K562 treated with DMSO at 1 percent for 12 hours (cell line): ENCODE data around the gene PML. TPM values are rescaled to one million over a fixed set of nuclear protein-coding genes. Genes with fewer than 3 reads are reported as not detected.

ENCODE experiments used
- total RNA-seq: library from RNA; unstranded; fragments of 300-600 nt; gene quantifications from 2 replicates; pipeline ENCODE4 v1.2.3, GENCODE V29; 2022; ENCODE audit not compliant: insufficient read depth

Gene PML, protein sequence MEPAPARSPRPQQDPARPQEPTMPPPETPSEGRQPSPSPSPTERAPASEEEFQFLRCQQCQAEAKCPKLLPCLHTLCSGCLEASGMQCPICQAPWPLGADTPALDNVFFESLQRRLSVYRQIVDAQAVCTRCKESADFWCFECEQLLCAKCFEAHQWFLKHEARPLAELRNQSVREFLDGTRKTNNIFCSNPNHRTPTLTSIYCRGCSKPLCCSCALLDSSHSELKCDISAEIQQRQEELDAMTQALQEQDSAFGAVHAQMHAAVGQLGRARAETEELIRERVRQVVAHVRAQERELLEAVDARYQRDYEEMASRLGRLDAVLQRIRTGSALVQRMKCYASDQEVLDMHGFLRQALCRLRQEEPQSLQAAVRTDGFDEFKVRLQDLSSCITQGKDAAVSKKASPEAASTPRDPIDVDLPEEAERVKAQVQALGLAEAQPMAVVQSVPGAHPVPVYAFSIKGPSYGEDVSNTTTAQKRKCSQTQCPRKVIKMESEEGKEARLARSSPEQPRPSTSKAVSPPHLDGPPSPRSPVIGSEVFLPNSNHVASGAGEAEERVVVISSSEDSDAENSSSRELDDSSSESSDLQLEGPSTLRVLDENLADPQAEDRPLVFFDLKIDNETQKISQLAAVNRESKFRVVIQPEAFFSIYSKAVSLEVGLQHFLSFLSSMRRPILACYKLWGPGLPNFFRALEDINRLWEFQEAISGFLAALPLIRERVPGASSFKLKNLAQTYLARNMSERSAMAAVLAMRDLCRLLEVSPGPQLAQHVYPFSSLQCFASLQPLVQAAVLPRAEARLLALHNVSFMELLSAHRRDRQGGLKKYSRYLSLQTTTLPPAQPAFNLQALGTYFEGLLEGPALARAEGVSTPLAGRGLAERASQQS
- total RNA-seq, result 31.0 and 48.4 TPM in 2 replicates

DNA sequence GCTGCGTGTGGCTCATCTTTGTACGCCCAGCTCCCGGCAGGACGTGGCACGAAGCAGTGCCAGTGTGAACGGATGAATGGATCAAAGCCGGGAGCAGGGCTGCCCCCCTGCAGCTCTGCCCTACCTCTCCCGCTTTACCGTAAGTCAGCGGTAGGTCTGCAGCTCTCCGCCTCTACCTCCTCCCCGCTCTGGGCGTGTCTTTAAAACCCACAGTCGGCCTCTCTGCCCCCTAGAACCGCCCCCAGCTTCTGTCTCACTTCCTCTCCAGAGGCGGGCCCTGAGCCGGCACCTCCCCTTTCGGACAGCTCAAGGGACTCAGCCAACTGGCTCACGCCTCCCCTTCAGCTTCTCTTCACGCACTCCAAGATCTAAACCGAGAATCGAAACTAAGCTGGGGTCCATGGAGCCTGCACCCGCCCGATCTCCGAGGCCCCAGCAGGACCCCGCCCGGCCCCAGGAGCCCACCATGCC lies at the start of gene PML:
TSS of gene PML (plus strand) at position 304 of the 471 bp plus-strand sequence. CDS start at position 401, 97 bp downstream.

DNA sequence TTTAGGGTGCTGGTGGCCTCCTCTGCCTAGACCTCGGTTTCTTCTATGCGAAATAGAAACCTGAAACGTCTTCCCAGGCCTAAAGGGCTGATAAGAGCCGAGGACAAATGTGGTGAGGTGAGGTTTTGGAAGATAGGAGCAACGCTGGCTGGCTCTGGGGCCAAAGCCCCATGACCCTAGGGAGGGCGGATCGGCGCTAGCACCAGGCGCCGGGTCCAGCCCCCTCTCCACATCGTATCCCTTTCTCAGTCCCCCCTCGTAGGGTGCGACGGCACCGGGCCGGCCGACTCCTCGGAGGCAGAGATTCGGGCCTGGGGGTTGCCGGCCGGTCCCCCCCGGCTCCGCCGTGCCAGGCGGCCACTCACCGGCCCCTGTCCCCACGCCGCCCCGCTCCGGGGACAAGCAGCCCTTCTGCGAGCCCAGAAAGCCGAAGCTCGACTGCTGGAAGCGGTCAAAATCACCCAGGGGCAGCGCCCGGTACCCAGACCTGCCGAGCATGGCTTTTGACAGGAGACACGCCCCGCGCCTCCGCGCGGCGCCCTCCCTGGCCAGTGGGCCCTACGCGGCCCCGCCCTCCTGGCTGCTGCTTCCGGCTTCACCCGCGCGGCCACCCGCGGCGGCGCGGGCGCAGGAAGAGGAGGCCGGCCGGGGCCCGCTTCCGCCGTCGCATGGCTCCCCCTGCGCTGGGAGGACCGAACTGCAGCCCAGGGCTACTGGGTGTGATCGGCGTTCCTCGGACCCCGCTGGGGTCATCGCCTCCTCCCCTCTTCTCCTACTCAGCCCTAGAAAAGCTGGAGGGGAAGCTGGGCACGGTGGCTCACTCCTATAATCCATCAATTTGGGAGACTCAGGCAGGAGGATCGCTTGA lies 2.6 kb upstream of the PML start, which contains the start of gene STOML1:
TSS of gene STOML1 (minus strand) at position 570 of the 868 bp plus-strand sequence. CDS start at position 498, 72 bp downstream.

DNA sequence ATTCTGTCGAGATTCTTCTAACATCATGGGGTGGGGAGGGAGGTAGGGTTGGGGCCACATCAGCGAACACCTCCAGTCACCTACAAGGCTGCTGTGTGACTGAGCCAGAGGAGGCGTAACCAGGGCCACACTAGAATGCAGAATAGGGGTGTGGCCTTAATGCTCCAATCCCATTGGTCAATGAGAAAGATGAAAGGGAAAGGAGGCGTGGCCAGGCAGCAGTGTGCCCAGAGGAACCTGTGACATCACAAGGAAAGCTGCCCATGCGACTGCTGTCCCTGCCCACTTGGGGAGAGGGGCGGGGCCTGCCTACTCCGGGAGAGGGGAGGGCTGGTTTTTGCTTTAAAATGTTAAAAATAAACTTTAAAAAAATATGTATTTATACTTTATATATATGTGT lies 87.9 kb downstream of the PML start, which contains the start of gene GOLGA6A:
TSS of gene GOLGA6A (minus strand) at position 101 of the 400 bp plus-strand sequence. CDS start at position 60, 41 bp downstream.

Other genes with a start within 250 kb of the PML start
- not detected in 2 replicates for gene INSYN1, start 241.4 kb upstream of the PML start, total RNA-seq
- gene TBC1D21, start 121.2 kb upstream of the PML start, total RNA-seq, result not detected in 2 replicates
- not detected in 2 replicates for gene LOXL1, start 68.3 kb upstream of the PML start, total RNA-seq
- gene STOML1, start 2.4 kb upstream of the PML start, total RNA-seq, result 8.4 and 9.6 TPM in 2 replicates
- not detected in 2 replicates for gene GOLGA6A, start 87.8 kb downstream of the PML start, total RNA-seq
- gene ISLR2, start 135.9 kb downstream of the PML start, total RNA-seq, result not detected in 2 replicates
- gene ISLR, start 179.0 kb downstream of the PML start, total RNA-seq, result not detected in 2 replicates
- not detected in 2 replicates for gene STRA6, start 208.1 kb downstream of the PML start, total RNA-seq
- not detected in 2 replicates for gene CCDC33, start 241.6 kb downstream of the PML start, total RNA-seq